ENCODE results near the gene ZNF467. TPM values are rescaled to one million over a fixed set of nuclear protein-coding genes. Genes with fewer than 3 reads are reported as not detected.

The ZNF467 gene
- polyA plus RNA-seq, 1 donor = 6.0 TPM

DNA sequence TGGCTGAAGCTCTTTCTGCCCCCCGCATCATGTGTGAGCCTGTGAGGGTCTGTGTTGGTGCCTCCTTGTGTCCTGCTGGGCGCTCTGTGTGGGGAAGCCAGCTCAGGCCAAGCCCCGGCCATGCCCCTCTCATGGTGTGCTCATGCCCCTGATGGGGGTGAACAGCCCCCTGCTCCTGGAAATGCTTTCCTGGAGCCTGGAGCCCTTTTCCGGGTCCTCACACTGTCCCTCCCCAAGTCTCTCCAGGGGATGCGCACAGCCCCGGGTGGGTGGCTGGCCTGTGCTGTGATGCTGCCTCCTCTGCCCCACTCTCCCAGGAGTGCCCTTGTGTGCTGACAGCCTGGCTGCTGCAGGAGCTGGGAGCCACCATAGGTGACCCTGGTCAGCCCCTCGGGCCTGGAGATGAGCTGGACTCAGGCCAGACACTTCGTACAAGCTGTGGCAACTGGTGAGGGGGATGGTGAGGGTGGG lies 43.9 kb upstream of the ZNF467 start:
- no peak for DNase-seq
- H3K27ac ChIP-seq (ENCODE audit: low read length) = no peak overlapping the region
- WGBS (ENCODE audit: insufficient coverage, low lambda C conversion rate) = no CpG with 5 or more reads among the region's 8 CpGs

GRCh38 chr7:149816794-149817193 lies 43.4 kb upstream of the ZNF467 start:
- Histone ChIP-seq H3K4me3 (ENCODE audit: low read length) (no peak overlapping the region), H3K27me3 (ENCODE audit: control insufficient read depth, insufficient read depth, low read length) (no peaks in the 10 kb centered on the region), H3K4me1 (ENCODE audit: control insufficient read depth, insufficient read depth, low read length) (peaks cover 7% of the 10 kb centered on the region), H3K36me3 (ENCODE audit: control insufficient read depth, insufficient read depth, low read length) (no peaks in the 10 kb centered on the region), H3K9me3 (ENCODE audit: control insufficient read depth, low read depth, low read length) (peaks cover 2% of the 10 kb centered on the region), H3K27ac (ENCODE audit: low read length) (no peak overlapping the region)
- no peak for DNase-seq
- WGBS (ENCODE audit: insufficient coverage, low lambda C conversion rate) = no CpG with 5 or more reads among the region's 4 CpGs

More for the DNA sequence above, 43.9 kb upstream of the ZNF467 start:
- H3K27me3 ChIP-seq (ENCODE audit: control insufficient read depth, insufficient read depth, low read length) = no peaks in the 10 kb centered on the region
- peaks cover 2% of the 10 kb centered on the region for H3K9me3 ChIP-seq (ENCODE audit: control insufficient read depth, low read depth, low read length)
- peaks cover 9% of the 10 kb centered on the region for H3K4me1 ChIP-seq (ENCODE audit: control insufficient read depth, insufficient read depth, low read length)
- H3K4me3 ChIP-seq (ENCODE audit: low read length) = no peak overlapping the region
- no peaks in the 10 kb centered on the region for H3K36me3 ChIP-seq (ENCODE audit: control insufficient read depth, insufficient read depth, low read length)

DNA sequence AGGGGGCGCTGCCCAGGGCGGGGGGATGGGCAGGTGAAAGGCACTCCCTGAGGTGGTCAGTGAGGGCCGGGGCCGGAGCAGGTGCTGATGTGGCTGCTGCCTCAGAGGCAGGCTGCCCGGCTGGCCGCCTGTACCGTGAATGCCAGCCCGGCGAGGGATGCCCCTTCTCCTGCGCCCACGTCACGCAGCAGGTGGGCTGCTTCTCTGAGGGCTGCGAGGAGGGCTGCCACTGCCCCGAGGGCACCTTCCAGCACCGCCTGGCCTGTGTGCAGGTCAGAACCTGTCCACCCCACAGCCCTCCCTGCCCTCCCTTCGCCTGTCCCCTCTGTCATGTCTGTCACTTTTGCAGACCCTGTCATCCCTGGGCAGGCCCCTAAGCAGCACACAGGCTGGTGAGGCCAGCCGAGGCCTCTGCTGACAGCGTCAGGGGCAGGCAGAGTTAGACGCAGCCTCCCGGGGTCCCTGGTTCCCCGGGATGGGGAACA lies 42.9 kb upstream of the ZNF467 start:
- Histone ChIP-seq H3K27ac (ENCODE audit: low read length) (no peak overlapping the region), H3K36me3 (ENCODE audit: control insufficient read depth, insufficient read depth, low read length) (no peaks in the 10 kb centered on the region), H3K27me3 (ENCODE audit: control insufficient read depth, insufficient read depth, low read length) (no peaks in the 10 kb centered on the region), H3K4me1 (ENCODE audit: control insufficient read depth, insufficient read depth, low read length) (peaks cover 2% of the 10 kb centered on the region), H3K4me3 (ENCODE audit: low read length) (no peak overlapping the region), H3K9me3 (ENCODE audit: control insufficient read depth, low read depth, low read length) (peaks cover 2% of the 10 kb centered on the region)
- DNase-seq = no peak
- no CpG with 5 or more reads among the region's 21 CpGs for WGBS (ENCODE audit: insufficient coverage, low lambda C conversion rate)

- WGBS (ENCODE audit: insufficient coverage, low lambda C conversion rate) = no CpG with 5 or more reads among the region's 16 CpGs
These were observed 42.4 kb upstream of the ZNF467 start for GRCh38 chr7:149815661-149816266.

DNA sequence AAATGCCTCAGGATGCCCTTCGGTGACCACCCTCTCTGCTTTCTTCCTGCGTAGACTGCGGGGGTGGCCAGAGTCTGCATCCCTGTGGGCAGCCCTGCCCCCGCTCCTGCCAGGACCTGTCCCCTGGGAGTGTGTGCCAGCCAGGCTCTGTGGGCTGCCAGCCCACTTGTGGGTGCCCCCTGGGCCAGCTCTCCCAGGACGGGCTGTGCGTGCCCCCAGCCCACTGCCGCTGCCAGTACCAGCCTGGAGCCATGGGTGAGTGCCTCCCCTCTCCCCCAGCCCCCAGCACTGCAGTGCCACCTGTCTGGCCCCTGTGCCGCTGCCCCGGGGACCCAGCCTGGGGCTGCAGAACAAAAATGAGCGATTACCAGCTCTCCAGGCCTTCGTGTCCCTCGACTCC lies 41.7 kb upstream of the ZNF467 start:
- peaks cover 2% of the 10 kb centered on the region for H3K9me3 ChIP-seq (ENCODE audit: control insufficient read depth, low read depth, low read length)
- DNase-seq = no peak
- no peak overlapping the region for H3K4me3 ChIP-seq (ENCODE audit: low read length)
- H3K27me3 ChIP-seq (ENCODE audit: control insufficient read depth, insufficient read depth, low read length) = no peaks in the 10 kb centered on the region
- no peaks in the 10 kb centered on the region for H3K4me1 ChIP-seq (ENCODE audit: control insufficient read depth, insufficient read depth, low read length)
- no CpG with 5 or more reads among the region's 12 CpGs for WGBS (ENCODE audit: insufficient coverage, low lambda C conversion rate)
- no peaks in the 10 kb centered on the region for H3K36me3 ChIP-seq (ENCODE audit: control insufficient read depth, insufficient read depth, low read length)
- H3K27ac ChIP-seq (ENCODE audit: low read length) = no peak overlapping the region

More at GRCh38 chr7:149815661-149816266, 42.4 kb upstream of the ZNF467 start:
- peaks cover 2% of the 10 kb centered on the region for H3K9me3 ChIP-seq (ENCODE audit: control insufficient read depth, low read depth, low read length)
- no peak overlapping the region for H3K4me3 ChIP-seq (ENCODE audit: low read length)
- H3K36me3 ChIP-seq (ENCODE audit: control insufficient read depth, insufficient read depth, low read length) = no peaks in the 10 kb centered on the region
- H3K4me1 ChIP-seq (ENCODE audit: control insufficient read depth, insufficient read depth, low read length) = no peaks in the 10 kb centered on the region
- DNase-seq = no peak
- no peak overlapping the region for H3K27ac ChIP-seq (ENCODE audit: low read length)
- H3K27me3 ChIP-seq (ENCODE audit: control insufficient read depth, insufficient read depth, low read length) = no peaks in the 10 kb centered on the region

GRCh38 chr7:149814494-149814893 lies 41.1 kb upstream of the ZNF467 start:
- no CpG with 5 or more reads among the region's 15 CpGs for WGBS (ENCODE audit: insufficient coverage, low lambda C conversion rate)
- Histone ChIP-seq H3K4me3 (ENCODE audit: low read length) (no peak overlapping the region), H3K27me3 (ENCODE audit: control insufficient read depth, insufficient read depth, low read length) (no peaks in the 10 kb centered on the region), H3K9me3 (ENCODE audit: control insufficient read depth, low read depth, low read length) (peaks cover 2% of the 10 kb centered on the region), H3K36me3 (ENCODE audit: control insufficient read depth, insufficient read depth, low read length) (no peaks in the 10 kb centered on the region), H3K4me1 (ENCODE audit: control insufficient read depth, insufficient read depth, low read length) (no peaks in the 10 kb centered on the region), H3K27ac (ENCODE audit: low read length) (no peak overlapping the region)
- DNase-seq = no peak

GRCh38 chr7:149813254-149814035 lies 40.1 kb upstream of the ZNF467 start:
- no peak for DNase-seq

DNA sequence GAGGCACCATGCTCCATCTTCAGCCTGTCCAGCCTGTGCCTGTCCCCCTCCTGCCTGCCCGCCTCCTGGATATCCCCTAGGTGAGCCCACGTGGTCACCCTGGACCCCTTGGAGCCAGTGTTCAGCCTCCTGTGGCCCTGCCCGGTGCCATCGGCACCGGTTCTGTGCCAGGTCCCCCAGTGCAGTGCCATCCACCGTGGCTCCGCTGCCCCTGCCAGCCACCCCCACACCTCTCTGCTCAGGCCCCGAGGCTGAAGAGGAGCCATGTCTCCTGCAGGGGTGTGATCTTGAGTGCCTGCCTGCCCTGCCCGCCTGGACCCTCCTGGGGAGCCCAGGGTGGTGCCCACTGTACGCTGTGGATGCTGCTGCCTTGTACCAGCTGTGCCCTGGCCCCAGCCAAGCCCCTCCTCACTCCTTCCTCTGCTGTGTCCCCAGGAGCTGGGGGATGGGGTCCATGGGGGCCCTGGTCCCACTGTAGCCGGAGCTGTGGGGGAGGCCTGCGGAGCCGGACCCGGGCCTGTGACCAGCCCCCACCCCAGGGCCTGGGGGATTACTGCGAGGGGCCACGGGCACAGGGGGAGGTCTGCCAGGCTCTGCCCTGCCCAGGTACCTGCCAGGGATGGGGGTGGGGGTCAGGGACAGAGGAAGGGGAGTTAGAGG lies 38.6 kb upstream of the ZNF467 start:
- no peak for DNase-seq
- no peak overlapping the region for H3K27ac ChIP-seq (ENCODE audit: low read length)
- H3K36me3 ChIP-seq (ENCODE audit: control insufficient read depth, insufficient read depth, low read length) = no peaks in the 10 kb centered on the region
- H3K4me1 ChIP-seq (ENCODE audit: control insufficient read depth, insufficient read depth, low read length) = no peaks in the 10 kb centered on the region
- WGBS (ENCODE audit: insufficient coverage, low lambda C conversion rate) = no CpG with 5 or more reads among the region's 16 CpGs
- no peak overlapping the region for H3K4me3 ChIP-seq (ENCODE audit: low read length)
- no peaks in the 10 kb centered on the region for H3K27me3 ChIP-seq (ENCODE audit: control insufficient read depth, insufficient read depth, low read length)
- no peaks in the 10 kb centered on the region for H3K9me3 ChIP-seq (ENCODE audit: control insufficient read depth, low read depth, low read length)

More at GRCh38 chr7:149813254-149814035, 40.1 kb upstream of the ZNF467 start:
- no peaks in the 10 kb centered on the region for H3K27me3 ChIP-seq (ENCODE audit: control insufficient read depth, insufficient read depth, low read length)
- H3K4me1 ChIP-seq (ENCODE audit: control insufficient read depth, insufficient read depth, low read length) = no peaks in the 10 kb centered on the region
- H3K4me3 ChIP-seq (ENCODE audit: low read length) = no peak overlapping the region
- H3K36me3 ChIP-seq (ENCODE audit: control insufficient read depth, insufficient read depth, low read length) = no peaks in the 10 kb centered on the region
- H3K27ac ChIP-seq (ENCODE audit: low read length) = no peak overlapping the region
- no CpG with 5 or more reads among the region's 28 CpGs for WGBS (ENCODE audit: insufficient coverage, low lambda C conversion rate)
- H3K9me3 ChIP-seq (ENCODE audit: control insufficient read depth, low read depth, low read length) = peaks cover 2% of the 10 kb centered on the region

DNA sequence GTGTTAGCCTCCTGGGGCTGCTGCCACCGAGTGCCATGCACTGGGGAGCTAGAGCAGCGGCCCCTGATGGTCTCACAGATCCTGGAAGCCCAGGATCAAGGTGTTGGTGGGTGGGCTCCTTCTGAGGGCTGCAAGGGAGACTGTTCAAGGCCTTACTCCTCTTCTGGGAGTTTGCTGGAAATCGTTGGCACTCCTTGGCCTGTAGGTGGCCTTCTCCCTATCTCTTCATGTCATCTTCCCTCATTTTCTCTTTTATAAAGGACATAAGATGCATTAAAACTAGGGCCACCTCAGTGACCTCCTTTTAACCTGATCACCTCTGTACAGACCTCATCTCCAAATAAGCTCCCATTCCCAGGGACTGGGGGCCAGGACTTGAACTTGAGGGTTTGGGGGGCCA lies 37.8 kb upstream of the ZNF467 start:
- H3K27ac ChIP-seq (ENCODE audit: low read length) = no peak overlapping the region
- DNase-seq = no peak
- H3K4me1 ChIP-seq (ENCODE audit: control insufficient read depth, insufficient read depth, low read length) = no peaks in the 10 kb centered on the region
- H3K36me3 ChIP-seq (ENCODE audit: control insufficient read depth, insufficient read depth, low read length) = no peaks in the 10 kb centered on the region
- no peak overlapping the region for H3K4me3 ChIP-seq (ENCODE audit: low read length)
- WGBS (ENCODE audit: insufficient coverage, low lambda C conversion rate) = no CpG with 5 or more reads among the region's 3 CpGs
- no peaks in the 10 kb centered on the region for H3K9me3 ChIP-seq (ENCODE audit: control insufficient read depth, low read depth, low read length)
- no peaks in the 10 kb centered on the region for H3K27me3 ChIP-seq (ENCODE audit: control insufficient read depth, insufficient read depth, low read length)

DNA sequence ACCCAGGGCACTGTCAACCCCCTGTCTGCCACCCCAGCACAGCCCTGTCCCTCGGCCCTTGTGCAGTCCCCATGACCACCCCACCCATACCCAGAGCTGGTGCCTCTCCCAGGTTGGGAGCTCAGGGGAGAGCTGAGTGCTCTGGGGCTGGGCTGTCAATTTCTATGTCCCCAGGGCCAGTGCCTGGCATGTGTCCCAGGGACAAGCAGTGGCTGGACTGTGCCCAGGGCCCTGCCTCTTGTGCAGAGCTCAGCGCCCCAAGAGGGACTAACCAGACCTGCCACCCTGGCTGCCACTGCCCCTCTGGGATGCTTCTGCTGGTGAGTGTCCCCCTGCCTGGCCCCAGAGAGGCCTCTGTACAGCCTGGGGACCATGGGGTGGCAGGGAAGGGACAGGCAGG lies 35.8 kb upstream of the ZNF467 start:
- H3K27me3 ChIP-seq (ENCODE audit: control insufficient read depth, insufficient read depth, low read length) = no peaks in the 10 kb centered on the region
- no CpG with 5 or more reads among the region's 2 CpGs for WGBS (ENCODE audit: insufficient coverage, low lambda C conversion rate)
- no peaks in the 10 kb centered on the region for H3K9me3 ChIP-seq (ENCODE audit: control insufficient read depth, low read depth, low read length)
- no peak overlapping the region for H3K27ac ChIP-seq (ENCODE audit: low read length)
- H3K4me1 ChIP-seq (ENCODE audit: control insufficient read depth, insufficient read depth, low read length) = no peaks in the 10 kb centered on the region
- no peaks in the 10 kb centered on the region for H3K36me3 ChIP-seq (ENCODE audit: control insufficient read depth, insufficient read depth, low read length)
- DNase-seq = no peak
- H3K4me3 ChIP-seq (ENCODE audit: low read length) = no peak overlapping the region
